ENCODE measurements around the gene AHSG.
"Not testable (repeated sequence)": the region's sequence is repeated elsewhere in the genome, so short reads cannot be mapped to it uniquely, and the experiment has no call there.

DNA sequence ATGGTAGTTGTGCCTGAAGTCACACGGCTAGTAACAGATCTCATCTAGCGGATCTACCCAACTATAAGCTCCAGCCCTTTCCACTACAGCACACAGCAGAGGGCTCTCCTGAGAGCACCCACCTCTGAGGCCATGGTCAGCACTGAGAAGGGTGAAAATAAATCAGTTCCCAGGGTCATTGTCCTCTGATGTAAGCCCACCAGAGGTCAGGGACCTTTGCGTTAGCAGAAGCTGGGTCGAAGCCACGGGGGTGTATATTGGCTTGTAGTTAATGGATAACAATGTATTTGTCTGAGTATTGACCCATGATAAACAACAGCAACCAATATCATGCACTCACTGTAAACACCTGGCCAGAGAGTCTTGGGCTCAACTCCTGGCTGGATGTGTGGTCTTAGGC is 21.3 kb downstream of the AHSG start:
- TF ChIP-seq CTCF, POLR2A (IDR thresholded peaks at IDR 0.05): not testable (repeated sequence)

Data from adrenal gland (tissue), 5 donors.